Muscle layer of colon (tissue), 2 donors: ENCODE data around the gene GHRHR.

ENCODE experiments used
- H3K27ac ChIP-seq: one replicate; pipeline ENCODE4 v1.7.0; 2013; ENCODE audit warnings: low read depth, mild to moderate bottlenecking, low read length, moderate library complexity
- H3K27me3 ChIP-seq, 2 donors: one replicate each; pipeline ENCODE4 v1.7.0; 2013; ENCODE audit warnings: low read length in 2 of 2, mild to moderate bottlenecking in 2 of 2; ENCODE audit not compliant: insufficient read depth in 2 of 2, control insufficient read depth in 1 of 2
- H3K36me3 ChIP-seq: one replicate; pipeline ENCODE4 v1.7.0; 2013; ENCODE audit warnings: mild to moderate bottlenecking, low read length; ENCODE audit not compliant: insufficient read depth
- H3K4me1 ChIP-seq: one replicate; pipeline ENCODE4 v1.7.0; 2013; ENCODE audit warnings: mild to moderate bottlenecking, low read length; ENCODE audit not compliant: insufficient read depth
- H3K4me3 ChIP-seq, 2 donors: one replicate each; pipeline ENCODE4 v1.7.0; 2013; ENCODE audit warnings: low read length in 2 of 2, low read depth in 1 of 2, mild to moderate bottlenecking in 1 of 2, moderate library complexity in 1 of 2
- H3K9ac ChIP-seq: one replicate; pipeline ENCODE4 v1.7.0; 2013; ENCODE audit warnings: low read length
- H3K9me3 ChIP-seq: one replicate; pipeline ENCODE4 v1.7.0; 2013; ENCODE audit warnings: mild to moderate bottlenecking, low read length
- donor health status: abdominal sarcoma.
- donor health status: Adenocarcinoma of cecum.

Gene GHRHR

GRCh38 chr7:30929686-30930085, 34.1 kb upstream of the GHRHR start:
- H3K9me3 ChIP-seq, result no peaks in the 10 kb centered on the region
- H3K27ac ChIP-seq, result no peak overlapping the region
- no peak overlapping the region for H3K9ac ChIP-seq
- H3K4me3 ChIP-seq, result no peak overlapping the region
- H3K27me3 ChIP-seq, result no peaks in the 10 kb centered on the region
- peaks cover 25% of the 10 kb centered on the region for H3K36me3 ChIP-seq
- peaks cover 18% of the 10 kb centered on the region for H3K4me1 ChIP-seq

GRCh38 chr7:30930621-30931020, 33.1 kb upstream of the GHRHR start:
- Histone ChIP-seq H3K9me3 (no peaks in the 10 kb centered on the region), H3K27me3 (no peaks in the 10 kb centered on the region), H3K4me1 (peaks cover 18% of the 10 kb centered on the region), H3K9ac (no peak overlapping the region), H3K36me3 (peaks cover 16% of the 10 kb centered on the region), H3K27ac (no peak overlapping the region), H3K4me3 (no peak overlapping the region)

DNA sequence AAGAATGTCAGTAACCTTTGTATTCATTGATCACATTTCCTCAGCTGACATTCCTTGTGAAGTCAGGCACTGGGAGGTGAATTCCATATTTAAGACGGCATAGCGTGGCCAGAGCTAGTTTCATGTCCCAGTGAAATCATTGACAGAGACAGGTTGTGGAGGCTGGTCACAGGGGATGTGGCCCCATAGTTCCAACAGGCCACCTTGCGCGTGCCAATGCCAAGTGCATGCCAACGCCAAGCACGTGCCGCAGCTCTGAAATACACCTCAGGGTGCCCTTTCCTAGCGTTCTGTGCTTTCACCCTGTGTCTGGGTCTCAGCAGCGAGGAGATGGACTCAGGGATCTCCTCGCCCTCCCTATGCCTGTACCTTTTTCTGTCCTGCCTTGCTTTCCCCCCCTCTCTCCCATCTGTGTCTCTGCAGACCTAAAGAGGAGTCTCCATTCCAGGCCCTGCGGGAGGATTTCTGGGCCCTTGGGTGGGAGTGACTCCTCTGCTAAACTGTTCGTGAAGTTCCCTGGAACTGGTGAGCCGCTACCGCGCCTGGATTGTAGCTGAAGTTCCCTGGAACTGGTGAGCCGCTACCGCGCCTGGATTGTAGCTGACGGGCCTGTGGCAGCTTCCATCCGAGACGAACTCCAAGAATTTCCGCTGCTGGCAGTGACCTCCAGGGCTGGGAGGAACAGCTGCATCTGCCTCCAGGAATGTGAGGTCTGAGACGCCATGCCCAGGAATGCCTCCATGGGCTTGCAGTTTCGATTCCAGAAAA, 32.4 kb upstream of the GHRHR start:
- Histone ChIP-seq H3K4me3 (no peak overlapping the region), H3K36me3 (peaks cover 9% of the 10 kb centered on the region), H3K9me3 (no peaks in the 10 kb centered on the region), H3K27me3 (no peaks in the 10 kb centered on the region), H3K4me1 (peaks cover 18% of the 10 kb centered on the region), H3K27ac (peak overlapping the region; percentile 36), H3K9ac (no peak overlapping the region)

DNA sequence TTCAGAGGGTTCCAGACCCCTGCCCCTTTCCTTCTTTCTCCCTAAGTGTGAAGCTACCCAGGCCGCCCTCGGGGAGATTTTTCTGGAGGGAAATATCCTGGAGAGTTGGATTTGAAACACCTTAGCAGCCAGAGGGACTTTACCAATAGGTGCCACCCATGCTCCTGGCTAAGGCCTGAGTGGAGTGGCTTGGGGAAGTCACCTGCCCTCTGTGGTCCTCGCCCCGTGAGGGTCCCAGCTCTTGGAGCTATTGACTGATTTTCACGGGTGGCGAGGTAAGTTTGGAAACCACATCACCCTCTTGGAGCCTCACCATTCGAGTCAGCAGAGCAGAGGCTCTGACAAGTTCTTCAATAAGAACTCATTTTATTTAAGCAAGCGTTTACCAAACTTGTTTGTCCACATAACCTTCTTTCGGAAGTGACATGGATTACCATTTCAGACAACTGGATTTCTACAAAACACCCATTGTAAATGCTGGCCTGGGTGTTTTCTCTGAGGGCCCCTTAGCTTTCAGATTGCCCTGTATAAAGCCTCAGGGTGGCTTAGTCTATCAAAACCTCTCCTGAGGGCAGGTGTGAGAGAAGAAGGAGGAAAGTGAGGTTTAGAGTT, 31.7 kb upstream of the GHRHR start:
- H3K27ac ChIP-seq, result peak overlapping the region; percentile 36
- H3K4me3 ChIP-seq, result no peak overlapping the region
- no peak overlapping the region for H3K9ac ChIP-seq
- H3K9me3 ChIP-seq, result no peaks in the 10 kb centered on the region
- no peaks in the 10 kb centered on the region for H3K27me3 ChIP-seq
- peaks cover 2% of the 10 kb centered on the region for H3K36me3 ChIP-seq
- H3K4me1 ChIP-seq, result peaks cover 18% of the 10 kb centered on the region

- Histone ChIP-seq H3K4me3 (no peak overlapping the region), H3K9ac (no peak overlapping the region), H3K9me3 (no peaks in the 10 kb centered on the region), H3K36me3 (no peaks in the 10 kb centered on the region), H3K27me3 (no peaks in the 10 kb centered on the region), H3K27ac (no peak overlapping the region), H3K4me1 (peaks cover 18% of the 10 kb centered on the region)
Observed at GRCh38 chr7:30932562-30932961, 31.2 kb upstream of the GHRHR start.

- Histone ChIP-seq H3K27me3 (no peaks in the 10 kb centered on the region), H3K27ac (no peak overlapping the region), H3K4me1 (peaks cover 18% of the 10 kb centered on the region), H3K4me3 (no peak overlapping the region), H3K36me3 (no peaks in the 10 kb centered on the region), H3K9me3 (no peaks in the 10 kb centered on the region), H3K9ac (no peak overlapping the region)
Observed at GRCh38 chr7:30933124-30933974, 30.4 kb upstream of the GHRHR start.

DNA sequence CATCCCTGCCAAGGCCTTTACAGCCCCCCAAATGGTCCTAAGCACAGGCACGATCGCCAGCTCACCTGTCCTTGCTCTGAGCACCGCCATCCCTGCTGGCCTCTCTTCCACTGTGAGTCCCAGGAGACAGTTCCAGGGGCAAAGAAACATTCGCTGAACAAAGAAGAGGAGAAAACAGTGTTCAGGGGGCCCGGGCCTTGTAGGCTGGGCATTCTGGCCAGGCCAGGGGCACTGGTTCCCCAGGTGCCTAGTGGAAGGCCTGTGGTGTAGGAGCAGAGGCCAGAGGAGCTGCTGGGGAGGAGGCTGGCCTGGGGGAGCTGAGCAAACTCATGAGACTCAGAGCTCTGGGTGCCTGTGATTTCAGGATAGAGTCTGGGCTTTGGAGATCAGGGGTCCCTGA, 29.5 kb upstream of the GHRHR start:
- no peaks in the 10 kb centered on the region for H3K9me3 ChIP-seq
- no peak overlapping the region for H3K27ac ChIP-seq
- peaks cover 18% of the 10 kb centered on the region for H3K4me1 ChIP-seq
- H3K36me3 ChIP-seq, result no peaks in the 10 kb centered on the region
- no peaks in the 10 kb centered on the region for H3K27me3 ChIP-seq
- H3K4me3 ChIP-seq, result no peak overlapping the region
- H3K9ac ChIP-seq, result no peak overlapping the region

DNA sequence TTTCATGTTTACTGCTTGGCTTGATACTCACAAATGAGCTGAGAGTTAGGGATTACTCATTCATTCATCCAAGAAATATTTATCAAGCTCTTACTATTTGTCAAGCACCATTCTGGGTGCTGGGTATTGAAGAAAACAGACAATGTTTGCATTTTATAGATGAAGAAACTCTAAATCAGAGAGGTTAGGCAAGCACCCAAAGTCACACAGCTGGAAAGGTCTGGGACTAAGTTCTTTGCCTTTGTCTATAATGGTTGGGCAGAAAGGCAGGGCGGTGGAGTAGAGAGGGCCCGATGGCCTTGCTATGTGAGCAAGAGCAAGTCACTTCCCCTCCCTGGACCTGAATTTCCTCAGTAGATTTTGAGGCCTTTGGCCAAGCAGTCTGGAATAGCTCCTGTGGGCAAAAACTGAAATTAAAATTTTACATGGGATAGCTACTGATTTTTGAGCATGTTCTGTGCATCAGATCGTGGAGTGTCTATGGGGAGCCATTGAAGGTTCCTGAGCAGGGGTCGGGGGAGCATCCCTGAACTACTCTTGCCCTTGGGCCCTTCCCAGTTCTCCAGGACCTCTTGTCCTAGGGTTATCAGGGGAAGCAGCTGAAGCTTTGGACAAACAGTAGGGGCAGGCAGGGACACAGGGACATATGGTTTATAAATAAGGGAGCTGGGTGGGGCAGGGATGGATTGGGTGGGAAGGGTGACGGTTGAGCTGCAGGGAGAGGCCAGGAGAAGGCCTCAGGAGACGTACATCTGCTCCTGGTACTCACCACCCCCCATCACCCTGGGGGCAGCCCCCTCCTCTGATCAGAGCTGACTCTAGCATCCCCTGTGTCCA, 28.8 kb upstream of the GHRHR start:
- Histone ChIP-seq H3K27ac (no peak overlapping the region), H3K9ac (no peak overlapping the region), H3K9me3 (no peaks in the 10 kb centered on the region), H3K36me3 (no peaks in the 10 kb centered on the region), H3K27me3 (no peaks in the 10 kb centered on the region), H3K4me3 (no peak overlapping the region), H3K4me1 (peaks cover 18% of the 10 kb centered on the region)

- no peak overlapping the region for H3K27ac ChIP-seq
- H3K4me1 ChIP-seq, result peaks cover 16% of the 10 kb centered on the region
- no peaks in the 10 kb centered on the region for H3K9me3 ChIP-seq
- H3K27me3 ChIP-seq, result no peaks in the 10 kb centered on the region
- H3K36me3 ChIP-seq, result no peaks in the 10 kb centered on the region
- no peak overlapping the region for H3K9ac ChIP-seq
- no peak overlapping the region for H3K4me3 ChIP-seq
Observed at GRCh38 chr7:30935569-30935877, 28.2 kb upstream of the GHRHR start.

- no peak overlapping the region for H3K27ac ChIP-seq
- H3K9ac ChIP-seq, result no peak overlapping the region
- H3K36me3 ChIP-seq, result no peaks in the 10 kb centered on the region
- H3K27me3 ChIP-seq, result no peaks in the 10 kb centered on the region
- H3K4me1 ChIP-seq, result peaks cover 4% of the 10 kb centered on the region
- no peak overlapping the region for H3K4me3 ChIP-seq
- H3K9me3 ChIP-seq, result no peaks in the 10 kb centered on the region
Observed at GRCh38 chr7:30936650-30937245, 27.0 kb upstream of the GHRHR start.

- H3K4me1 ChIP-seq, result no peaks in the 10 kb centered on the region
- no peak overlapping the region for H3K27ac ChIP-seq
- H3K36me3 ChIP-seq, result no peaks in the 10 kb centered on the region
- H3K4me3 ChIP-seq, result no peak overlapping the region
- no peaks in the 10 kb centered on the region for H3K27me3 ChIP-seq
- no peak overlapping the region for H3K9ac ChIP-seq
- no peaks in the 10 kb centered on the region for H3K9me3 ChIP-seq
Observed at GRCh38 chr7:30937416-30937815, 26.3 kb upstream of the GHRHR start.
